ENCODE measurements around the gene ITGB3.

The ITGB3 gene

DNA sequence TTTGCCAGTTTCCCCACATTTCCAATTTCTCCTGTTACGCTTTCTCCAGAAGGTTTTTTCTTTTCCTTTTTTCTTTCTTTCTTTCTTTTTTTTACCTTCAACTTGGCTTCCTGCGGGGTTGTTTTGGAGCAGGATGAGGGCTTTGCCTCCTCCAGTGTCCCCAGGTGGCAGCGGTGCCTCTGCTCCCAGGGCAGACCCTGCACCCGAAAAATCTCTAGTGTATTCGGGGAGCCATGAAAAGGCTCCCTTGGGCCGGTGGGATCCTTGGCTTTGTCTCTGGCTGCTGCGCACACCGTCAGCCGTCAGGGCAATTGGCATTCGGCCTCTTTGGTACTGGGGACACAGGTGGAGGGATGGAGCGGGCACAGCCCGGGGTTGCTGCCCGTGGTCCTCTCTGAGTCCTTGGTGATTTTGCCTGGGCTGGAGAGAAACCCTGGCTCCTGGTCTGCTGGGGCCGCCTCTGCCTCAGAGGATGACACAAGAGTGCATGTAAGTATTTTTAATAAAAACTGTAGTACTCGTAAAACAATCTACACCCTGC lies 846 bp downstream of the ITGB3 start:
- no peak for DNase-seq (ENCODE audit: low read depth)
- TF ChIP-seq, protein P1, sequence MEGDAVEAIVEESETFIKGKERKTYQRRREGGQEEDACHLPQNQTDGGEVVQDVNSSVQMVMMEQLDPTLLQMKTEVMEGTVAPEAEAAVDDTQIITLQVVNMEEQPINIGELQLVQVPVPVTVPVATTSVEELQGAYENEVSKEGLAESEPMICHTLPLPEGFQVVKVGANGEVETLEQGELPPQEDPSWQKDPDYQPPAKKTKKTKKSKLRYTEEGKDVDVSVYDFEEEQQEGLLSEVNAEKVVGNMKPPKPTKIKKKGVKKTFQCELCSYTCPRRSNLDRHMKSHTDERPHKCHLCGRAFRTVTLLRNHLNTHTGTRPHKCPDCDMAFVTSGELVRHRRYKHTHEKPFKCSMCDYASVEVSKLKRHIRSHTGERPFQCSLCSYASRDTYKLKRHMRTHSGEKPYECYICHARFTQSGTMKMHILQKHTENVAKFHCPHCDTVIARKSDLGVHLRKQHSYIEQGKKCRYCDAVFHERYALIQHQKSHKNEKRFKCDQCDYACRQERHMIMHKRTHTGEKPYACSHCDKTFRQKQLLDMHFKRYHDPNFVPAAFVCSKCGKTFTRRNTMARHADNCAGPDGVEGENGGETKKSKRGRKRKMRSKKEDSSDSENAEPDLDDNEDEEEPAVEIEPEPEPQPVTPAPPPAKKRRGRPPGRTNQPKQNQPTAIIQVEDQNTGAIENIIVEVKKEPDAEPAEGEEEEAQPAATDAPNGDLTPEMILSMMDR (IDR thresholded peaks at IDR 0.05; ENCODE audit: low read depth, low read length, missing control alignments) = no peak
- peak overlapping the region; percentile 72 for H3K4me3 ChIP-seq (ENCODE audit: low read depth, low read length)

DNA sequence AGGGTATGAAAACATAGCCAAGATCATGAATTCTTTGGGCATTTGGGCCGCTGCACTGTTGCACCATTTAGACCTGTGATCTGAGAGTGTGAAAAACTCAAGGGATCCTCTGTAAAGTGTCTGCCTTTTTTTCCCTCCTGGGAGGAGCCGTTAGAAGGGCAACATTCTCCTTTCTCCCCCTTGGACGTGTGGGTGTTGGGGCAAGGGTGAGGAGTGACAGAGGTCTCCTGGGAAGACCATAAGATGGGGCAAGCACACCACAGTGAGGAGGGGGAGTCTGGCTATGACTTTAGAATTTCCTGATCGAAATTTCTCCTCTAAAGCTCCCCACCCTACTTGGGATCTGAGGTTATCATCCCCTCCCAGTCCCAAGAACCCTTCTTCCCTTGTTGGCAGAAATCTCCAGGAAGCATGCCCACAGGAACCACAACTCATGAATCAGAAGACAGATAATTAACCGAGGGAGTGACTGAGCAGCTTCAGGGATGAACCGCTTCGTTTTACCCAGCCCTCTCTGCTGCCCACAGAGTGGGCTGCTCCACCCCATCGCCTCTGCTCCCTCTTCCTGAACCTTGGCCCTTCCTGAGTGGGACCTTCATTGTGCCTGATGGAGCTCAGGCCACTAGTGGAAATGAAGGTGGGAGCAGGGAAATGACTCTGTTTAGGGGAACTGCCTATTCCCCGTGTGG lies 4.2 kb downstream of the ITGB3 start:
- TF ChIP-seq, protein P1 (IDR thresholded peaks at IDR 0.05; ENCODE audit: low read depth, low read length, missing control alignments) = no peak
- H3K4me3 ChIP-seq (ENCODE audit: low read depth, low read length) = no peak overlapping the region
- no peak for DNase-seq (ENCODE audit: low read depth)

DNA sequence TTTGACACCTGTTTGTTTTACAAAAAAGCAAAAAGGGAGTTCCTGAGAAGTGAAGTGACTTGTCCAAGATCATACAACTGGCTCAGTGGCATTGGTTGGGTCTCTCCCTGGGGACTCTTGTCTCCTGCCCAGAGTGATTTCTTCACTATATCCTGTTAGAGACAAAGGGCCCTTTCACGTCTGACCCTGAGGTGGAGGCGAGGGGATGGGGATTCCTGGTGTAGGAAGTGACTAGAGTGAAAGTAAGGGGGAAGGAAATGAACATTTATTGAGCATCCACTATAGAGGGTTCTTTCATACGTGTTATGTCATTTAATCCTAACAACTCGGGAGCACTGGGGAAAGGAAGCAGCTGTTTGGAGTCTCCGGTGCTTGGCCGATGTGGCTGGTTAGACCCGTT lies 9.0 kb downstream of the ITGB3 start:
- H3K4me3 ChIP-seq (ENCODE audit: low read depth, low read length) = no peak overlapping the region
- TF ChIP-seq, protein P1 (IDR thresholded peaks at IDR 0.05; ENCODE audit: low read depth, low read length, missing control alignments) = no peak
- no peak for DNase-seq (ENCODE audit: low read depth)

DNA sequence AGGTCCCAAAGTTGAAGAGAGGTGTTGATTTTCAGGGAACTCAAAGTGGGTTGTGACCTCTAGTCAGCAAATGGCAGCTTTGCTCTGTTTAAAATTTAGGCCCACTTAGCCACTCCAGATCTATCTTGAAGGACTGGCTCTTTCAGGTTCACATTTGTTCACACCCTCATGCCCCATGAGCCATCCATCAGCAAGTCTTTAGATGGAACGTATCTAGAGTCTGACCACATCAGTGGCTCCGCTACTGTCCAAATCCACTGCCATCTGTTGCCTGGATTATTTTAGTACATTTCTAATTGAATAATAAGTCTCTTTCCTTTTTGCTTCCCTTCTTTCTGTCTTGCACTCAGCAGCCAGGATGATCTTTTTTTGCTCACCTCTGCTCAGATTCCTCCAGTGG lies 10.5 kb downstream of the ITGB3 start:
- TF ChIP-seq, protein P1 (IDR thresholded peaks at IDR 0.05; ENCODE audit: low read depth, low read length, missing control alignments) = no peak
- H3K4me3 ChIP-seq (ENCODE audit: low read depth, low read length) = no peak overlapping the region
- no peak for DNase-seq (ENCODE audit: low read depth)

DNA sequence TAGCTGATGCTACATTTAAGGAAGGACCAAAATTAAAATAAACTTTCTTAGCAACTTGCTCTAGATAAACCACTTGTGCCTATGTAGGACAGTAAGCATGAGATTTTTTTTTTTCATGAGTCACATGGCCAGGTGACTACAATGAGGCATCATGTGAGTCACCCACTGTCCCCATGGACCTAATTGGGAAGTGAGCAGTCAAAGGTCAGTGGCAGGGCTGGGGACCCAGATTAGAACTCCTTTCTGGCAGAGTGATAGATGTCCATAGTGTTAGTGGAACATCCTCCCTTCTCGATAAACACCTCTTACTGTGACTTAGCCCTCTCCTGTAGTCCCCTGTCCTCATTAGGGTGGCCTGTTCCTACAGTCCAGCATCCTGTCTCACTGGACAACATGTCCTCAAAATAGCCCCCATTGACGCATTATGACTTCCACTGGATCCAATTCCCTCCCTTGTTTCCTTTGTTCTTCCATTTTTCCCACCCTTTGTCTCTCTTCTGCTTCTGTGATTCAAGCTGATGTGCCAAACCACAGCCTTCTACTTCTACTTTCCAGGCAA lies 12.4 kb downstream of the ITGB3 start:
- no peak overlapping the region for H3K4me3 ChIP-seq (ENCODE audit: low read depth, low read length)
- TF ChIP-seq, protein P1 (IDR thresholded peaks at IDR 0.05; ENCODE audit: low read depth, low read length, missing control alignments) = no peak
- no peak for DNase-seq (ENCODE audit: low read depth)

DNA sequence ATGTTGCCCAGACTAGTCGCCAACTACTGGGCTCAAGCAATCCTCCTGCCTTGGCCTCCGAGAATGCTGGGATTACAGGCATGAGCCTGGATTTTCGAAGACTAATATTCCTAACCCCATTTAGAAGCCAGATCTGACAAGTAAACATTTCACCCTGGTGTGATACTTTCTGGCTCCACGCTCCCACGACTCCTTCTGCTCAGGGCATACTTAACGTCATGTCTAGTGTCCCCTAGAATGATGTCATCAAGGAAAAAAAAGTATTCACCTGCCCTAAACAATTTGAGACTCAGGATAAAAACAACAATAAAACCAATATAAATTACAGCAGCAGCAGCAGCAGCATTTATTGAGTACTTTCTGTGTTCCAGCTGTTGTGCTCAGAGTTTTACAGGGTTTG lies 13.2 kb downstream of the ITGB3 start:
- DNase-seq (ENCODE audit: low read depth) = no peak
- TF ChIP-seq, protein P1 (IDR thresholded peaks at IDR 0.05; ENCODE audit: low read depth, low read length, missing control alignments) = no peak
- H3K4me3 ChIP-seq (ENCODE audit: low read depth, low read length) = no peak overlapping the region

Measured in GM12864 (cell line).